HG02610 (cell line): ENCODE data around the gene PACRG.

Source experiments
- ATAC-seq: cut with Tn5 transposase; IDR thresholded peaks from one replicate; pipeline ENCODE4 v1.9.1; 2021; ENCODE audit warnings: mild to moderate bottlenecking, moderate library complexity; ENCODE audit not compliant: unreplicated experiment

PACRG gene

GRCh38 chr6:163260111-163260895, 532.5 kb downstream of the PACRG start:
- no peak for ATAC-seq

GRCh38 chr6:163260911-163261310, 533.1 kb downstream of the PACRG start:
- no peak for ATAC-seq

- ATAC-seq = no peak
Measured at GRCh38 chr6:163261361-163261760, 533.6 kb downstream of the PACRG start.

- ATAC-seq = no peak
Measured at GRCh38 chr6:163262080-163262479, 534.3 kb downstream of the PACRG start.

- no peak for ATAC-seq
Measured at GRCh38 chr6:163263196-163263595, 535.4 kb downstream of the PACRG start.

GRCh38 chr6:163263998-163264661, 536.4 kb downstream of the PACRG start:
- ATAC-seq = no peak

- no peak for ATAC-seq
Measured at GRCh38 chr6:163264662-163265035, 536.9 kb downstream of the PACRG start.

- ATAC-seq = no peak
Measured at GRCh38 chr6:163281634-163282033, 553.9 kb downstream of the PACRG start.

GRCh38 chr6:163282672-163283071, 554.9 kb downstream of the PACRG start:
- ATAC-seq = no peak

- no peak for ATAC-seq
Measured at GRCh38 chr6:163284151-163284550, 556.4 kb downstream of the PACRG start.

- ATAC-seq = no peak
Measured at GRCh38 chr6:163285691-163286090, 557.9 kb downstream of the PACRG start.

GRCh38 chr6:163287626-163288025, 559.9 kb downstream of the PACRG start:
- ATAC-seq = no peak

- no peak for ATAC-seq
Measured at GRCh38 chr6:163288066-163288465, 560.3 kb downstream of the PACRG start.

- no peak for ATAC-seq
Measured at GRCh38 chr6:163288915-163289314, 561.1 kb downstream of the PACRG start.

- ATAC-seq = no peak
Measured at GRCh38 chr6:163289447-163289846, 561.7 kb downstream of the PACRG start.

GRCh38 chr6:163290545-163291274, 562.9 kb downstream of the PACRG start:
- no peak for ATAC-seq

GRCh38 chr6:163291622-163292021, 563.8 kb downstream of the PACRG start:
- ATAC-seq = no peak

- no peak for ATAC-seq
Measured at GRCh38 chr6:163293286-163293685, 565.5 kb downstream of the PACRG start.

GRCh38 chr6:163294734-163295133, 567.0 kb downstream of the PACRG start:
- ATAC-seq = no peak

- no peak for ATAC-seq
Measured at GRCh38 chr6:163296835-163297519, 569.2 kb downstream of the PACRG start.
